Osteoblast (primary cell): Measurements from ENCODE around the gene TEX30. TPM values are rescaled to one million over a fixed set of nuclear protein-coding genes. Genes with fewer than 3 reads are reported as not detected.

Experiments used
- DNase-seq: peaks from one replicate; pipeline ENCODE4 v3.0.0; 2011; ENCODE audit warnings: low spot score, mixed read lengths; ENCODE audit not compliant: insufficient read length; ENCODE audit errors: missing footprints
- H2AFZ ChIP-seq: 2 replicates; pipeline ENCODE4 v1.6.0; 2011; ENCODE audit warnings: mild to moderate bottlenecking, low read length
- H3K27ac ChIP-seq: 2 replicates; pipeline ENCODE4 v1.5.1; 2011; ENCODE audit warnings: mild to moderate bottlenecking, low read depth, low read length, moderate library complexity
- H3K27me3 ChIP-seq: 2 replicates; pipeline ENCODE4 v1.6.0; 2012; ENCODE audit warnings: mild to moderate bottlenecking, control low read depth, inconsistent platforms, low read length, moderate library complexity; ENCODE audit not compliant: insufficient read depth
- H3K36me3 ChIP-seq: 2 replicates; pipeline ENCODE4 v1.5.1; 2011; ENCODE audit warnings: mild to moderate bottlenecking, low read length, control low read depth, moderate library complexity; ENCODE audit not compliant: insufficient read depth
- H3K4me1 ChIP-seq: 2 replicates; pipeline ENCODE4 v1.5.1; 2011; ENCODE audit warnings: mild to moderate bottlenecking, low read length, control low read depth, moderate library complexity; ENCODE audit not compliant: insufficient read depth
- H3K4me2 ChIP-seq: 2 replicates; pipeline ENCODE4 v1.6.0; 2011; ENCODE audit warnings: mild to moderate bottlenecking, low read length; ENCODE audit not compliant: insufficient read depth
- H3K4me3 ChIP-seq: fragments of 200-600 bp; sonication (generic); 3 replicates; pipeline ENCODE4 v1.5.1; 2012; ENCODE audit warnings: mild to moderate bottlenecking, low read length, inconsistent platforms; ENCODE audit not compliant: insufficient read depth
- H3K79me2 ChIP-seq: 2 replicates; pipeline ENCODE4 v1.6.0; 2012; ENCODE audit warnings: mild to moderate bottlenecking, low read length, control low read depth, inconsistent platforms; ENCODE audit not compliant: insufficient read depth
- H3K9me3 ChIP-seq: 2 replicates; pipeline ENCODE4 v1.5.1; 2011; ENCODE audit warnings: low read depth, low read length, control low read depth
- H4K20me1 ChIP-seq: 2 replicates; pipeline ENCODE4 v1.6.0; 2012; ENCODE audit warnings: mild to moderate bottlenecking, low read length, control low read depth; ENCODE audit not compliant: insufficient read depth
- total RNA-seq: library from RNA; depleted of rRNA; stranded (reverse); fragments of >200 nt; gene quantifications from 2 replicates; pipeline ENCODE4 v1.2.3, GENCODE V29; 2012
- TF ChIP-seq, protein P1 (sequence below): IDR thresholded peaks from 2 replicates; pipeline ENCODE4 v1.5.1; 2011; ENCODE audit warnings: mild to moderate bottlenecking, low read depth, low read length, moderate library complexity; ENCODE audit errors: extremely low read depth

The TEX30 gene
- total RNA-seq, 1 donor = 13.4 TPM

DNA sequence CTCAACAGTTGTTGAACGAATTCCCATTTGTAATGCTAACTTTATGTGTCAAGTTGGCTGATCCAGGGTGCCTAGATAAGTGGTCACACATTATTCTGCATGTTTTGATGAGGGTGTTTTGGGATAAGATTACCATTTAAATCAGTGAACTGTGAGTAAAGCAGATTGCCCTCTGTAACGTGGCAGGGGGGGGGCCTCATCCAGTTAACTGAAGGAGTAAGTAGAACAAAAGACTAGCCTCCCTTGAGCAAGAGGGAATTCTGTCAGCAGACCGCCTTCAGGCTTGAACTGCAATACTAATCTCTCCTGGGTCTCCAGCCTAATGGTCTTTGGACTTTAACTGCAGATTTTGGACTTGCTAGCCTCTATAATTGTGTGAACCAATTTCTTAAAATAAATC lies 4.2 kb upstream of the TEX30 start:
- Histone ChIP-seq H3K27me3 (no peaks in the 10 kb centered on the region), H3K27ac (no peak overlapping the region), H3K4me1 (no peaks in the 10 kb centered on the region), H4K20me1 (no peaks in the 10 kb centered on the region), H3K4me3 (no peak overlapping the region), H3K9me3 (no peaks in the 10 kb centered on the region), H3K36me3 (no peaks in the 10 kb centered on the region), H3K4me2 (no peak overlapping the region), H3K79me2 (peaks cover 2% of the 10 kb centered on the region), H2AFZ (no peak overlapping the region)
- DNase-seq = no peak
- TF ChIP-seq, protein P1, sequence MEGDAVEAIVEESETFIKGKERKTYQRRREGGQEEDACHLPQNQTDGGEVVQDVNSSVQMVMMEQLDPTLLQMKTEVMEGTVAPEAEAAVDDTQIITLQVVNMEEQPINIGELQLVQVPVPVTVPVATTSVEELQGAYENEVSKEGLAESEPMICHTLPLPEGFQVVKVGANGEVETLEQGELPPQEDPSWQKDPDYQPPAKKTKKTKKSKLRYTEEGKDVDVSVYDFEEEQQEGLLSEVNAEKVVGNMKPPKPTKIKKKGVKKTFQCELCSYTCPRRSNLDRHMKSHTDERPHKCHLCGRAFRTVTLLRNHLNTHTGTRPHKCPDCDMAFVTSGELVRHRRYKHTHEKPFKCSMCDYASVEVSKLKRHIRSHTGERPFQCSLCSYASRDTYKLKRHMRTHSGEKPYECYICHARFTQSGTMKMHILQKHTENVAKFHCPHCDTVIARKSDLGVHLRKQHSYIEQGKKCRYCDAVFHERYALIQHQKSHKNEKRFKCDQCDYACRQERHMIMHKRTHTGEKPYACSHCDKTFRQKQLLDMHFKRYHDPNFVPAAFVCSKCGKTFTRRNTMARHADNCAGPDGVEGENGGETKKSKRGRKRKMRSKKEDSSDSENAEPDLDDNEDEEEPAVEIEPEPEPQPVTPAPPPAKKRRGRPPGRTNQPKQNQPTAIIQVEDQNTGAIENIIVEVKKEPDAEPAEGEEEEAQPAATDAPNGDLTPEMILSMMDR = no peak

DNA sequence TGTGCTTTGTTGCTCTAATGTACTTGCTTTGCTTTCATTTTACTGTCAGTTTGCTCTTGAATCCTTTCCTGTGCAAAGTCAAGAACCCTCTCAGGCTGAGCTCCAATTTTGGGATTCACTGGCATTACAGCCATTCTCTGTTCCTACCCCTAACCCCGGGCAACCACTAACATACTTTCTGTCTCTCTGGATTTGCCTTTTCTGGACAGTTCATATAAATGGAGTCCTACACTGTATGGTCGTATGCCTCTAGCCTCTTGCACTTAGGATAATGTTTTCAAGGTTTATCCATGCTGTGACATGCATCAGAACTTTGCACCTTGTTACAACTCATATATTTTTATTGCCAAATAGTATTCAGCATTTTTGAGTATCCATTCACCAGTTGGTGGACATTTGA lies 2.7 kb upstream of the TEX30 start:
- no peaks in the 10 kb centered on the region for H3K9me3 ChIP-seq
- peak; percentile 27 for DNase-seq
- H4K20me1 ChIP-seq = no peaks in the 10 kb centered on the region
- peaks cover 2% of the 10 kb centered on the region for H3K4me1 ChIP-seq
- TF ChIP-seq, protein P1 = no peak
- H2AFZ ChIP-seq = peak overlapping the region; percentile 9
- no peaks in the 10 kb centered on the region for H3K36me3 ChIP-seq
- no peak overlapping the region for H3K27ac ChIP-seq
- H3K4me3 ChIP-seq = no peak overlapping the region
- H3K4me2 ChIP-seq = no peak overlapping the region
- peaks cover 16% of the 10 kb centered on the region for H3K79me2 ChIP-seq
- no peaks in the 10 kb centered on the region for H3K27me3 ChIP-seq

DNA sequence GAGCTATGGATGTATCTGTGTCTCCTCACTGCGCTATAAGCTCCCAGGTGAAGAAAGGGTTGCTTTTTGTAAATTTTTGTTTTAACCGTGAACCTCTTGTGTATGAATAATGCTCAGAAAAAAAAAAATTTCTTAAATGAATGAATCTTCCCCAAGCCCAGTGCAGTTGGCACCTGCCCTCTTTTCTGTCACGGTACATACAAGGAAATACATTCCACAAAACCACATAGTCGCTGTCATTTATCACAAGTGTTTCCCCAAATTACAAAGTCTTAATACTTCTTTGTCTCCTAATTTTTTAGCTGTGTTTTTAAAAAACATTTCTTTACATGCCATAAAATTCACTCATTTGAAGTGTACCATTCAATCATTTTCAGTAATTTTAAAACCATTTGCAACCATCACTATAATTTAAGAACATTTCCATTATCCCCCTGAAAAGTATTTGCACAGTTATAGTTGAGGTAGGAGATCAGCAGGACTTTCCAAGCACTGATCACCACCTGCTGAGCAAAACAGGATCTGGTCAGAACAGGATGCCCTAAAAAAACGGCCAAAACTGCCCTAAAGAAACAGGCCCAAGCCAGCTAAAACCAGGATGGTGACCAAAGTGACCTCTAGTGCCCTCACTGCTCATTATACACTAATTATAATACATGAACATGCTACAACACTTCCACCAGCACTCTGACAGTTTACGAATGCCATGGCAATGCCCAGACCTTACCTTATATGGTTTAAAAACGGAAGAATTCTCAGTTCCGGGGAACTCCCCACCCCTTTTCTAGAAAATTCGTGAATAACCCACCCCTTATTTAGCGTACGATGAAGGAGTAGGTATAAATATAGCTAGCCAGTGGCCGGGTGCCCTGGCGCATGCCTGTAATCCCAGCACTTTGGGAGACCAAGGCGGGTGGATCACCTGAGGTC lies 1.3 kb upstream of the TEX30 start:
- no peaks in the 10 kb centered on the region for H3K36me3 ChIP-seq
- H3K27ac ChIP-seq = no peak overlapping the region
- DNase-seq = peak; percentile 71
- TF ChIP-seq, protein P1 = no peak
- H3K27me3 ChIP-seq = no peaks in the 10 kb centered on the region
- no peak overlapping the region for H3K4me2 ChIP-seq
- H3K9me3 ChIP-seq = no peaks in the 10 kb centered on the region
- H4K20me1 ChIP-seq = no peaks in the 10 kb centered on the region
- H3K4me3 ChIP-seq = no peak overlapping the region
- peak overlapping the region; percentile 94 for H2AFZ ChIP-seq
- peaks cover 29% of the 10 kb centered on the region for H3K79me2 ChIP-seq
- peaks cover 2% of the 10 kb centered on the region for H3K4me1 ChIP-seq

DNA sequence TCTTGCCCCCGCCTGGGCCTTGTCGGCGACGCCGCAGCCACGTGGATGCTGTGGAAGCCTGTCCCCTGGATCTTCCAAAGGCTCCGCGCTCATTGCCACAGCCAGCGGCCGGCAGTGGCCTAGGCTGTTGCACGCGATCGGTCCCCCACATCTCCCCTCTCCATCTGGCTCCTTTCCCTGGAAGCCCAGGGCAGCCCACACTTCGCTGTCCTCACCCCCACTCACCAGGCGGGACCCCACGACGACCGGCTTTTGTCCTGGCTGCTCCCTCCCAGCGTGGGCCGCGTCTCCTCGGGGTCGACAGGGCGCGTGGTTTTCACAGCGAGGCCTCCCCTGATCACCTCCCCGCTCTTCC lies 605 bp upstream of the TEX30 start:
- peak overlapping the region; percentile 80 for H3K4me2 ChIP-seq
- TF ChIP-seq, protein P1 = no peak
- no peaks in the 10 kb centered on the region for H4K20me1 ChIP-seq
- no peaks in the 10 kb centered on the region for H3K9me3 ChIP-seq
- H3K27ac ChIP-seq = peak overlapping the region; percentile 64
- H3K79me2 ChIP-seq = peaks cover 29% of the 10 kb centered on the region
- H2AFZ ChIP-seq = peak overlapping the region; percentile 94
- peaks cover 2% of the 10 kb centered on the region for H3K4me1 ChIP-seq
- DNase-seq = peak; percentile 4
- no peaks in the 10 kb centered on the region for H3K27me3 ChIP-seq
- peak overlapping the region; percentile 90 for H3K4me3 ChIP-seq
- no peaks in the 10 kb centered on the region for H3K36me3 ChIP-seq
